ENCODE results near the gene NRXN3.

The NRXN3 gene

GRCh38 chr14:79698298-79698711 lies 1528.1 kb downstream of the NRXN3 start:
- no peaks in the 10 kb centered on the region for H3K4me1 ChIP-seq (ENCODE audit: insufficient read depth, poor library complexity, severe bottlenecking)
- ATAC-seq (ENCODE audit: low read depth): no peak
- no peaks in the 10 kb centered on the region for H3K27me3 ChIP-seq (ENCODE audit: insufficient read depth, poor library complexity, severe bottlenecking)
- no peaks in the 10 kb centered on the region for H3K36me3 ChIP-seq (ENCODE audit: low read depth)
- DNase-seq (ENCODE audit: low spot score): no peak
- TF ChIP-seq CTCF (IDR thresholded peaks at IDR 0.05; ENCODE audit: poor library complexity, severe bottlenecking): no peak
- no peaks in the 10 kb centered on the region for H3K9me3 ChIP-seq (ENCODE audit: severe bottlenecking)
- no peak overlapping the region for H3K27ac ChIP-seq (ENCODE audit: poor library complexity, severe bottlenecking)
- H3K4me3 ChIP-seq (ENCODE audit: severe bottlenecking): no peak overlapping the region

DNA sequence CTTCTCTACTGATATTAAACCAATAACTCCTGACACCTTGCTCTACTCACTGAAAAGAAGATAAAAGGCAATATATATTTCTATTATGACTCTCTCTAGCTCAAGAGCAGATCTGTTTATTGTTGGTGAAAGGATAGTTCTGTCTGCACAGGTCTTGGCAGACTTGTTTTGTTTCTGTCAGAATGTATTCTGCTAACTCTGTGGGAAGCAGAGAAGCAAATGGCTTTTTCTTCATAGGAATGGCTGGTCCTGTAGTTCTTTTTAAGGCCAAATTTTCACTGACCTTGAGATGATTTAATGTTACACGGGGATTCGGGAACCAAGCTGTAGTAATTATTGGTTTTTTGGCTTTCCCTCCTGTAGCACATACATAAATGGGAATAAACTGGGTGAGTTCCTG lies 1529.0 kb downstream of the NRXN3 start:
- H3K4me3 ChIP-seq (ENCODE audit: severe bottlenecking): no peak overlapping the region

DNA sequence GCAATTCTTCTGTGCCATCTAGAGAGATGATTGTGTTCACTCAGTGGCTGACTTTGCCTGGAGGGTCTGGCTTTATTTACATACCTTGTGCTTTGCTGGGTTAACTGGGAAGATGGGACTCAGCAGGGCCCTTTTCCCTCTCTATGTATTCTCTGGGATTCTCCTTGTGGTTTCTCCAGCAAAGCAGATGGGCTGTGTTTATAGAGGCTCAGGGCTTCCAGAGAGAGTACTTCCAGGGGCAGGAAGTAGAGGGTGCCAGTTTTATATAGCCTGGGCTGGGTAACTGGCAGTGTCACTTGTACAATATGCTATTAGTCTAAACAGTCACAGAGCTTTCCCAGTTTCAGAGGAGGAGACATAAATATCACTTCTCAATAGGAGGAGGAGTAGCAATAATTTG lies 1531.2 kb downstream of the NRXN3 start:
- ATAC-seq (ENCODE audit: low read depth) (no peak), DNase-seq (ENCODE audit: low spot score) (no peak)
- H3K4me1 ChIP-seq (ENCODE audit: insufficient read depth, poor library complexity, severe bottlenecking): no peaks in the 10 kb centered on the region
- no peaks in the 10 kb centered on the region for H3K27me3 ChIP-seq (ENCODE audit: insufficient read depth, poor library complexity, severe bottlenecking)
- H3K27ac ChIP-seq (ENCODE audit: poor library complexity, severe bottlenecking): no peak overlapping the region
- no peaks in the 10 kb centered on the region for H3K36me3 ChIP-seq (ENCODE audit: low read depth)
- no peak overlapping the region for H3K4me3 ChIP-seq (ENCODE audit: severe bottlenecking)
- TF ChIP-seq CTCF (IDR thresholded peaks at IDR 0.05; ENCODE audit: poor library complexity, severe bottlenecking): no peak
- H3K9me3 ChIP-seq (ENCODE audit: severe bottlenecking): no peaks in the 10 kb centered on the region

More for the DNA sequence above, 1529.0 kb downstream of the NRXN3 start:
- H3K36me3 ChIP-seq (ENCODE audit: low read depth): no peaks in the 10 kb centered on the region
- DNase-seq (ENCODE audit: low spot score) (no peak), ATAC-seq (ENCODE audit: low read depth) (no peak)
- no peak overlapping the region for H3K27ac ChIP-seq (ENCODE audit: poor library complexity, severe bottlenecking)
- H3K27me3 ChIP-seq (ENCODE audit: insufficient read depth, poor library complexity, severe bottlenecking): no peaks in the 10 kb centered on the region
- no peak for TF ChIP-seq CTCF (IDR thresholded peaks at IDR 0.05; ENCODE audit: poor library complexity, severe bottlenecking)
- H3K9me3 ChIP-seq (ENCODE audit: severe bottlenecking): no peaks in the 10 kb centered on the region
- H3K4me1 ChIP-seq (ENCODE audit: insufficient read depth, poor library complexity, severe bottlenecking): no peaks in the 10 kb centered on the region

GRCh38 chr14:79702197-79702596 lies 1532.0 kb downstream of the NRXN3 start:
- no peaks in the 10 kb centered on the region for H3K9me3 ChIP-seq (ENCODE audit: severe bottlenecking)
- H3K36me3 ChIP-seq (ENCODE audit: low read depth): no peaks in the 10 kb centered on the region
- TF ChIP-seq CTCF (IDR thresholded peaks at IDR 0.05; ENCODE audit: poor library complexity, severe bottlenecking): no peak

DNA sequence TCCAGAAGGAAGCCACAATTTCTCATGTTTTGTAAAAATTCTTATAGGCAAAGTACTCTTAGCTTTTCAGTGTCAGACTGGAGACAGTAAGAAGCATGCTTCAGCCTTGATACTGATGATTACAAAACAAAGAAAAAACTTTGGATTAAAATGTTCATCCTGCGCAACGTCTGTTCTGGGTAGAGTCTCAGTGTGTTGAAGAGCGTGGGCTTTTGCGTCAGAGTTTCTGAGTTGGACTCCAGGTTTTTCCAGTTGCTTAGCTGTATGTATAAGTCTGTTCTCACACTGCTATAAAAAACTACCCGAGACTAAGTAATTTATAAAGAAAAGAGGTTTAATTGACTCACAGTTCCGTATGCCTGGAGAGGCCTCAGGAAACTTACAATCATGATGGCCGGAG lies 1533.0 kb downstream of the NRXN3 start:
- no peaks in the 10 kb centered on the region for H3K4me1 ChIP-seq (ENCODE audit: insufficient read depth, poor library complexity, severe bottlenecking)
- DNase-seq (ENCODE audit: low spot score) (no peak), ATAC-seq (ENCODE audit: low read depth) (no peak)
- H3K36me3 ChIP-seq (ENCODE audit: low read depth): no peaks in the 10 kb centered on the region
- H3K27ac ChIP-seq (ENCODE audit: poor library complexity, severe bottlenecking): no peak overlapping the region
- H3K9me3 ChIP-seq (ENCODE audit: severe bottlenecking): no peaks in the 10 kb centered on the region
- no peak overlapping the region for H3K4me3 ChIP-seq (ENCODE audit: severe bottlenecking)
- TF ChIP-seq CTCF (IDR thresholded peaks at IDR 0.05; ENCODE audit: poor library complexity, severe bottlenecking): no peak
- no peaks in the 10 kb centered on the region for H3K27me3 ChIP-seq (ENCODE audit: insufficient read depth, poor library complexity, severe bottlenecking)

More at GRCh38 chr14:79702197-79702596, 1532.0 kb downstream of the NRXN3 start:
- no peak for ATAC-seq (ENCODE audit: low read depth)
- DNase-seq (ENCODE audit: low spot score): no peak
- Histone ChIP-seq H3K4me1 (ENCODE audit: insufficient read depth, poor library complexity, severe bottlenecking) (no peaks in the 10 kb centered on the region), H3K27ac (ENCODE audit: poor library complexity, severe bottlenecking) (no peak overlapping the region), H3K27me3 (ENCODE audit: insufficient read depth, poor library complexity, severe bottlenecking) (no peaks in the 10 kb centered on the region), H3K4me3 (ENCODE audit: severe bottlenecking) (no peak overlapping the region)

Data from RWPE2 (cell line).